Measurements from ENCODE around the gene C1orf105.

GRCh38 chr1:172477216-172477615 lies 56.7 kb downstream of the C1orf105 start:
- TF ChIP-seq CTCF (IDR thresholded peaks at IDR 0.05; ENCODE audit: low read depth, low read length, missing input control) (no peak), MAX (IDR thresholded peaks at IDR 0.05) (no peak), GABPA (IDR thresholded peaks at IDR 0.05 in 1 of 2, conservative IDR thresholded peaks at IDR 0.05 in 1 of 2) (no peak), ATF3 (IDR thresholded peaks at IDR 0.05) (no peak), SP1 (IDR thresholded peaks at IDR 0.05) (no peak), REST (IDR thresholded peaks at IDR 0.05) (no peak), EGR1 (IDR thresholded peaks at IDR 0.05; ENCODE audit: low read depth in 2 of 2) (no peak), JUND (IDR thresholded peaks at IDR 0.05) (no peak), YY1 (IDR thresholded peaks at IDR 0.05) (no peak), HNF4G (IDR thresholded peaks at IDR 0.05) (no peak)
